Neutrophil (primary cell): ENCODE results near the gene ANKH.
"Not testable (repeated sequence)": the region's sequence is repeated elsewhere in the genome, so short reads cannot be mapped to it uniquely, and the experiment has no call there.

Experiments used
- H3K27ac ChIP-seq: fragments of 200-600 bp; sonication (generic); 2 replicates; pipeline ENCODE4 v1.5.1; 2016; ENCODE audit warnings: mild to moderate bottlenecking, moderate library complexity
- H3K27me3 ChIP-seq: fragments of 200-600 bp; sonication (generic); 2 replicates; pipeline ENCODE4 v1.6.0; 2016; ENCODE audit warnings: mild to moderate bottlenecking
- H3K36me3 ChIP-seq: fragments of 200-600 bp; sonication (generic); 2 replicates; pipeline ENCODE4 v1.5.1; 2017
- H3K4me1 ChIP-seq, 2 experiments: fragments of 200-600 bp in 1 of 2; sonication (generic) in 1 of 2; 1 replicate in 1 of 2; 2 replicates in 1 of 2; pipeline versions ENCODE4 v1.5.1 to v1.6.1; 2013 to 2016; ENCODE audit warnings: low read depth in 1 of 2, low read length in 1 of 2, mild to moderate bottlenecking in 1 of 2, moderate library complexity in 1 of 2; ENCODE audit not compliant: control insufficient read depth in 1 of 2, insufficient read depth in 1 of 2
- H3K4me3 ChIP-seq, 2 experiments: fragments of 200-600 bp in 1 of 2; sonication (generic) in 1 of 2; 1 replicate in 1 of 2; 2 replicates in 1 of 2; pipeline ENCODE4 v1.5.1; 2013 to 2016; ENCODE audit warnings: low read depth in 1 of 2, low read length in 1 of 2, mild to moderate bottlenecking in 1 of 2, moderate library complexity in 1 of 2
- H3K9me3 ChIP-seq: fragments of 200-600 bp; sonication (generic); 2 replicates; pipeline ENCODE4 v1.5.1; 2016
- TF ChIP-seq, protein P1 (sequence below): fragments of 200-600 bp; sonication (generic); IDR thresholded peaks from 2 replicates; pipeline ENCODE4 v1.5.1; 2016; ENCODE audit warnings: antibody characterized with exemption

ANKH gene

DNA sequence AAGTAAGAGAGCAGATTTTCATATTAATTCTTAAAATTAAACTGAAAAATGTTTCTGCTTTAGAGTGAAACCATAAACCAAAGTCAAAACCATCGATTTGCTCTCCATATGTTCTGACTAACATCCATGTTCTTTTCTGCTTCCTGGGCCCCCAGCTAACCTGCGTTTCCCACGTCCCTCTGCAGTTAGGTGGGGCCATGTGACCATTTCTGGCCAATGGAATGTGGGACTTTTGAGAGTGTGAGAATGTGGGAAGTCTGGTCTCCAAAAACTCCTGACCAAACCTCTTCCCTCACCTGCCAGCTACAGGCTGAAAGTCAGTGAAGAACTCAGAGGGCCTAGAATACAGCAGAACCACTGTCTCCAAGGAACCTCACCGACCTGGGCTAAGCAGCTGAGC lies 44.9 kb downstream of the ANKH start:
- TF ChIP-seq, protein P1, sequence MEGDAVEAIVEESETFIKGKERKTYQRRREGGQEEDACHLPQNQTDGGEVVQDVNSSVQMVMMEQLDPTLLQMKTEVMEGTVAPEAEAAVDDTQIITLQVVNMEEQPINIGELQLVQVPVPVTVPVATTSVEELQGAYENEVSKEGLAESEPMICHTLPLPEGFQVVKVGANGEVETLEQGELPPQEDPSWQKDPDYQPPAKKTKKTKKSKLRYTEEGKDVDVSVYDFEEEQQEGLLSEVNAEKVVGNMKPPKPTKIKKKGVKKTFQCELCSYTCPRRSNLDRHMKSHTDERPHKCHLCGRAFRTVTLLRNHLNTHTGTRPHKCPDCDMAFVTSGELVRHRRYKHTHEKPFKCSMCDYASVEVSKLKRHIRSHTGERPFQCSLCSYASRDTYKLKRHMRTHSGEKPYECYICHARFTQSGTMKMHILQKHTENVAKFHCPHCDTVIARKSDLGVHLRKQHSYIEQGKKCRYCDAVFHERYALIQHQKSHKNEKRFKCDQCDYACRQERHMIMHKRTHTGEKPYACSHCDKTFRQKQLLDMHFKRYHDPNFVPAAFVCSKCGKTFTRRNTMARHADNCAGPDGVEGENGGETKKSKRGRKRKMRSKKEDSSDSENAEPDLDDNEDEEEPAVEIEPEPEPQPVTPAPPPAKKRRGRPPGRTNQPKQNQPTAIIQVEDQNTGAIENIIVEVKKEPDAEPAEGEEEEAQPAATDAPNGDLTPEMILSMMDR: no peak
- Histone ChIP-seq H3K9me3 (no peaks in the 10 kb centered on the region), H3K4me3 (no peak overlapping the region), H3K27me3 (no peaks in the 10 kb centered on the region), H3K36me3 (no peaks in the 10 kb centered on the region), H3K27ac (no peak overlapping the region), H3K4me1 (no peaks in the 10 kb centered on the region)

GRCh38 chr5:14825977-14826376 lies 45.6 kb downstream of the ANKH start:
- no peaks in the 10 kb centered on the region for H3K36me3 ChIP-seq
- H3K27me3 ChIP-seq: no peaks in the 10 kb centered on the region
- TF ChIP-seq, protein P1: no peak
- H3K9me3 ChIP-seq: no peaks in the 10 kb centered on the region
- H3K4me3 ChIP-seq: no peak overlapping the region
- no peaks in the 10 kb centered on the region for H3K4me1 ChIP-seq
- no peak overlapping the region for H3K27ac ChIP-seq

DNA sequence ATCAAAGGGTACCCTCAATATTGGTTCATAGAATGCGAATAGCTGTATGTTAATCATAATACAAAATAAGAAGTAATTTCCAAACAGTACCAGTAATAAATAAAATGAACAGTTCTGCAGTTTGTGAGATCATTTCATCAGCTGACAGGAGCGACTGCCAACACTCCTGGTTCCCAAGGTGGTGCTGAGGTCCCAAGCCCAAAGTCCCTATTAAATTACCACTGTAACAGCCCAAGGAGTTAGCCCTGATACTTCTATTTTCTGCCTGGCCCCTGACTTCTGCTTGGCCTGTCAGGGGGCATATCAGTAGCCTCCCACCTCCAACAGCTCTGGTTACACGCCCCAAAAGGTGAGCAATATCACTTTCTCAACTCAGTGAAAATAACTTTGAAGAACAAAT lies 47.1 kb downstream of the ANKH start:
- TF ChIP-seq, protein P1: no peak
- no peaks in the 10 kb centered on the region for H3K9me3 ChIP-seq

DNA sequence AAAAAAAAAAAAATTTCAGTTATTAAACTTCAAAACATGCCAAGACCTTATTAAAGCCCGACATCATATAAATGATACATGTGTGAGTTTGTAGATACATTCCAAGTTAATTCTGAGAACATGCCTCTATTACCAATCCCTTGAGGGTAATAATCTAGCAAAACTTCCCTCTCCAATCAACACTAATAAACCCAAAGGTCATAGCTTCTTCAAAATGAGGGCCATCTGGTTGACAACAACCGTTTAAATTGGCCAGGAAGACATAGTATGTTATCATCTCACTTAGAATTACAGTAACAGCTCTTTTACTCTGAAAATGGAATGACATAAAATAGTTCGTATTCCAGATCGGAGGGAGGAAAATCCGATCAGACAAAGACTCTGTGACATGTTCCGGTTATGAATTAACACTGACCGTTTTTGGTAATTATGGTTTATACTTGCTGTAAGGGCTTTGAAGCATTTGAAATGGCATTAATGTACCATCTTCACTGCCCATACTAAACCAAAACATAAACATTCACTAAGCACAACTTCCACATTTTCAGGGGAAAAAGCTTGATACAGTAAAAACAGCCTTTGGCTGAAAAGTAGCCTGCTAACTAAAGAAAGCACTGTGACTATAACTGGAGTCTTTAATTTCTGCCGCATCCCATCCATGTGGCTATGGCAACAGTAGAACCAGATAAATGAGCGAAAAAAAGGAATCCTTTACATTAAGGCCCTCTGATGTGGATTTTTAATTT lies 50.3 kb downstream of the ANKH start:
- H3K27ac ChIP-seq: no peak overlapping the region

More for the DNA sequence above, 47.1 kb downstream of the ANKH start:
- no peak overlapping the region for H3K4me3 ChIP-seq
- no peaks in the 10 kb centered on the region for H3K36me3 ChIP-seq
- no peaks in the 10 kb centered on the region for H3K4me1 ChIP-seq
- H3K27ac ChIP-seq: no peak overlapping the region
- no peaks in the 10 kb centered on the region for H3K27me3 ChIP-seq

DNA sequence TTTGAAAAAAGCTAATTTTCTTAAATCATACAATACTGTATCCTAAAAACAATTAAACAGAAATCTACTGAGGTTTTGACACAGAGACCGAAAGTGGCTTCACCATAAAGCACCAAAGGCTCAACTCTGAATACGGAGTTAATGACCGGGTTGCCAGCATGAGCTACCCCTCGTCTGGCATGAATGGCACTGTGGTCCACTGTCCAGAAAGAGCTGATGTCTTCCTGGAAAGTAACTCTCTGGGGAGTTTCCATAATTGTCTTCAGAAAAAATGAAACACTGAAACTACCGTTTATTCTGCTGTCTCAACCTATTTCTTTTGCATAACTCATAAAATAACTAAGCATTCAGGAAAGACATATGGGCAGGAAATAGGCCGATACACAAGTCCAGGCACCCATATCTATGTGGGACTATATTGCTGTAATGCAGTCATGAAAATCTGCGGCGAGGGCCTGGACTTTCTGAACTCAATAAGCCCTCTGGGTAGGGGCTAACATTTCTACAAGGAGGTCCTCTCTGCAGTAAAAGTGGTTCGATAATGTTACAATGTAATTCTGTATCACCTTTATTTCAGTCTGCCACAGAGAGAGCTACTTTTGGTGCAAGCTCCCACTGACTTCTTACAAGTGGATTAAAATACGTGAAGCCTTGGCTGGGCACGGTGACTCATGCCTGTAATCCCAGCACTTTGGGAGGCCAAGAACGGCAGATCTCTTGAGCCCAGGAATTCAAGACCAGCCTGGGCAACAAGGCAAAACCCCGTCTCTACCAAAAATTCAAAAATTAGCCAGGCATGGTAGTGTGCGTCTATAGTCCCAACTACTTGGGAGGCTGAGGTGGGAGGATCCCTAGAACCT lies 52.4 kb downstream of the ANKH start:
- TF ChIP-seq, protein P1: no peak
- Histone ChIP-seq H3K9me3 (no peaks in the 10 kb centered on the region), H3K36me3 (no peaks in the 10 kb centered on the region), H3K27ac (no peak overlapping the region), H3K27me3 (no peaks in the 10 kb centered on the region), H3K4me3 (no peak overlapping the region), H3K4me1 (no peaks in the 10 kb centered on the region)

More for the DNA sequence above, 50.3 kb downstream of the ANKH start:
- no peaks in the 10 kb centered on the region for H3K9me3 ChIP-seq
- no peak overlapping the region for H3K4me3 ChIP-seq
- no peaks in the 10 kb centered on the region for H3K4me1 ChIP-seq
- TF ChIP-seq, protein P1: no peak
- H3K27me3 ChIP-seq: no peaks in the 10 kb centered on the region
- H3K36me3 ChIP-seq: no peaks in the 10 kb centered on the region

GRCh38 chr5:14817762-14818136 lies 53.8 kb downstream of the ANKH start:
- H3K9me3 ChIP-seq, H3K4me3 ChIP-seq, H3K27me3 ChIP-seq, H3K27ac ChIP-seq, H3K4me1 ChIP-seq, H3K36me3 ChIP-seq: not testable (repeated sequence)
